HEK293 (cell line): ENCODE results near the gene P2RY2.

Source experiments
- CTCF ChIA-PET: fragments of 350-600 bp; formaldehyde crosslinking; extraction: SDS; loops from one replicate; lab custom pipeline; 2021; ENCODE audit warnings: antibody characterized with exemption; lab: Yijun Ruan, JAX
- POLR2A ChIA-PET: fragments of 300-600 bp; formaldehyde crosslinking; extraction: SDS; loops from one replicate; lab custom pipeline; 2020; ENCODE audit warnings: antibody characterized with exemption, inconsistent platforms; lab: Yijun Ruan, JAX
- H3K27ac ChIP-seq: fragments of 200-500 bp; sonication (Bioruptor generic); 2 replicates; pipeline ENCODE4 v1.5.1; 2014; ENCODE audit warnings: low read depth, low read length, control low read depth, inconsistent platforms; ENCODE audit errors: extremely low read depth
- H3K36me3 ChIP-seq, 2 experiments: fragments of 200-500 bp in 1 of 2; sonication (Bioruptor generic) in 1 of 2; 1 replicate in 1 of 2; 2 replicates in 1 of 2; pipeline ENCODE4 v1.5.1; 2014 to 2017; ENCODE audit warnings: inconsistent platforms in 2 of 2, low read length in 2 of 2; ENCODE audit not compliant: control insufficient read depth in 2 of 2, insufficient read depth in 1 of 2
- H3K4me1 ChIP-seq: fragments of 200-500 bp; sonication (Bioruptor generic); 2 replicates; pipeline ENCODE4 v1.5.1; 2014; ENCODE audit warnings: mild to moderate bottlenecking, low read length, inconsistent platforms; ENCODE audit not compliant: control insufficient read depth, insufficient read depth
- H3K4me3 ChIP-seq: 2 replicates; pipeline ENCODE4 v1.5.1; 2011; ENCODE audit warnings: low read depth, mild to moderate bottlenecking, control low read depth, low read length, moderate library complexity
- H3K9me3 ChIP-seq: fragments of 200-500 bp; sonication (Bioruptor generic); 2 replicates; pipeline ENCODE4 v1.5.1; 2014; ENCODE audit warnings: low read depth, low read length, inconsistent platforms; ENCODE audit not compliant: control insufficient read depth, insufficient read depth
- BCL11A ChIP-seq: fragments of 450-650 bp; formaldehyde crosslinking; IDR thresholded peaks from 2 replicates; pipeline ENCODE4 v1.5.1; 2016; ENCODE audit warnings: low read depth, missing biosample characterization, missing genetic modification characterization
- GLIS2 ChIP-seq: fragments of 450-650 bp; formaldehyde crosslinking; IDR thresholded peaks from 2 replicates; pipeline ENCODE4 v1.5.1; 2016; ENCODE audit warnings: missing biosample characterization, missing genetic modification characterization
- KLF1 ChIP-seq: fragments of 450-650 bp; formaldehyde crosslinking; IDR thresholded peaks from 2 replicates; pipeline ENCODE4 v1.5.1; 2016; ENCODE audit warnings: missing biosample characterization, missing genetic modification characterization
- KLF7 ChIP-seq: fragments of 450-650 bp; formaldehyde crosslinking; IDR thresholded peaks from 2 replicates; pipeline ENCODE4 v1.5.1; 2016; ENCODE audit warnings: missing biosample characterization, missing genetic modification characterization, borderline replicate concordance
- KLF9 ChIP-seq: fragments of 450-650 bp; formaldehyde crosslinking; IDR thresholded peaks from 2 replicates; pipeline ENCODE4 v1.5.1; 2016; ENCODE audit warnings: missing biosample characterization, missing genetic modification characterization, low read depth
- SP7 ChIP-seq: fragments of 450-650 bp; formaldehyde crosslinking; IDR thresholded peaks from 2 replicates; pipeline ENCODE4 v1.5.1; 2016; ENCODE audit warnings: missing biosample characterization, missing genetic modification characterization
- ZBTB17 ChIP-seq: fragments of 450-650 bp; formaldehyde crosslinking; IDR thresholded peaks from 2 replicates; pipeline ENCODE4 v1.5.1; 2016; ENCODE audit warnings: missing biosample characterization, missing genetic modification characterization
- ZBTB20 ChIP-seq: fragments of 450-650 bp; formaldehyde crosslinking; IDR thresholded peaks from 2 replicates; pipeline ENCODE4 v1.5.1; 2016; ENCODE audit warnings: missing biosample characterization, missing genetic modification characterization
- ZBTB48 ChIP-seq: fragments of 450-650 bp; formaldehyde crosslinking; IDR thresholded peaks from 2 replicates; pipeline ENCODE4 v1.5.1; 2016; ENCODE audit warnings: missing biosample characterization, missing genetic modification characterization
- ZBTB8A ChIP-seq: fragments of 450-650 bp; formaldehyde crosslinking; IDR thresholded peaks from 2 replicates; pipeline ENCODE4 v1.5.1; 2016; ENCODE audit warnings: missing biosample characterization, missing genetic modification characterization
- ZEB2 ChIP-seq: fragments of 450-650 bp; formaldehyde crosslinking; IDR thresholded peaks from 2 replicates; pipeline ENCODE4 v1.5.1; 2016; ENCODE audit warnings: missing biosample characterization, missing genetic modification characterization
- ZNF223 ChIP-seq: fragments of 450-650 bp; formaldehyde crosslinking; IDR thresholded peaks from 2 replicates; pipeline ENCODE4 v1.5.1; 2016; ENCODE audit warnings: missing biosample characterization, missing genetic modification characterization
- ZNF335 ChIP-seq: fragments of 450-650 bp; formaldehyde crosslinking; conservative IDR thresholded peaks from 2 replicates; pipeline ENCODE4 v1.5.1; 2016; ENCODE audit warnings: missing biosample characterization, missing genetic modification characterization
- ZNF341 ChIP-seq: fragments of 450-650 bp; formaldehyde crosslinking; IDR thresholded peaks from 2 replicates; pipeline ENCODE4; 2016; ENCODE audit warnings: low read depth, missing biosample characterization, missing genetic modification characterization
- ZNF391 ChIP-seq: fragments of 450-650 bp; formaldehyde crosslinking; IDR thresholded peaks from 2 replicates; pipeline ENCODE4 v1.5.1; 2016; ENCODE audit warnings: low read depth, missing biosample characterization, missing genetic modification characterization, borderline replicate concordance
- ZNF394 ChIP-seq: fragments of 450-650 bp; formaldehyde crosslinking; IDR thresholded peaks from 2 replicates; pipeline ENCODE4 v1.5.1; 2016; ENCODE audit warnings: missing biosample characterization, missing genetic modification characterization, mild to moderate bottlenecking, moderate library complexity, borderline replicate concordance
- ZNF416 ChIP-seq: fragments of 450-650 bp; formaldehyde crosslinking; IDR thresholded peaks from 2 replicates; pipeline ENCODE4 v1.5.1; 2016; ENCODE audit warnings: missing biosample characterization, missing genetic modification characterization
- ZNF501 ChIP-seq: fragments of 450-650 bp; formaldehyde crosslinking; IDR thresholded peaks from 2 replicates; pipeline ENCODE4 v1.5.1; 2016; ENCODE audit warnings: missing biosample characterization, missing genetic modification characterization
- ZNF658 ChIP-seq: fragments of 450-650 bp; formaldehyde crosslinking; IDR thresholded peaks from 2 replicates; pipeline ENCODE4; 2016; ENCODE audit warnings: missing biosample characterization, missing genetic modification characterization
- ZNF747 ChIP-seq: fragments of 450-650 bp; formaldehyde crosslinking; IDR thresholded peaks from 2 replicates; pipeline ENCODE4 v1.5.1; 2016; ENCODE audit warnings: missing biosample characterization, missing genetic modification characterization
- ZNF777 ChIP-seq: fragments of 450-650 bp; formaldehyde crosslinking; IDR thresholded peaks from 2 replicates; pipeline ENCODE4 v1.5.1; 2017; ENCODE audit warnings: missing biosample characterization, missing genetic modification characterization, borderline replicate concordance
- ZXDB ChIP-seq: fragments of 450-650 bp; formaldehyde crosslinking; IDR thresholded peaks from 2 replicates; pipeline ENCODE4 v1.5.1; 2016; ENCODE audit warnings: missing biosample characterization, missing genetic modification characterization
- TF ChIP-seq, protein P1 (sequence below): fragments of 450-650 bp; formaldehyde crosslinking; IDR thresholded peaks from 2 replicates; pipeline ENCODE4 v1.5.1; 2016; ENCODE audit warnings: missing biosample characterization, missing genetic modification characterization
- TF ChIP-seq, protein P2 (sequence below): fragments of 450-650 bp; formaldehyde crosslinking; IDR thresholded peaks from 2 replicates; pipeline ENCODE4 v1.5.1; 2016; ENCODE audit warnings: missing biosample characterization, missing genetic modification characterization
- TF ChIP-seq, protein P3 (sequence below): fragments of 450-650 bp; formaldehyde crosslinking; IDR thresholded peaks from 2 replicates; pipeline ENCODE4 v1.5.1; 2016; ENCODE audit warnings: missing biosample characterization, missing genetic modification characterization, borderline replicate concordance
- TF ChIP-seq, protein P4 (sequence below): fragments of 450-650 bp; formaldehyde crosslinking; IDR thresholded peaks from 2 replicates; pipeline ENCODE4 v1.5.1; 2016; ENCODE audit warnings: missing biosample characterization, missing genetic modification characterization
- TF ChIP-seq, protein P5 (sequence below): fragments of 450-650 bp; formaldehyde crosslinking; optimal IDR thresholded peaks from 2 replicates; pipeline ENCODE3; 2016; ENCODE audit warnings: missing biosample characterization, mild to moderate bottlenecking, missing genetic modification characterization
- TF ChIP-seq, protein P6 (sequence below): fragments of 450-650 bp; formaldehyde crosslinking; IDR thresholded peaks from 2 replicates; pipeline ENCODE4 v1.5.1; 2016; ENCODE audit warnings: missing biosample characterization, missing genetic modification characterization

Gene P2RY2

DNA sequence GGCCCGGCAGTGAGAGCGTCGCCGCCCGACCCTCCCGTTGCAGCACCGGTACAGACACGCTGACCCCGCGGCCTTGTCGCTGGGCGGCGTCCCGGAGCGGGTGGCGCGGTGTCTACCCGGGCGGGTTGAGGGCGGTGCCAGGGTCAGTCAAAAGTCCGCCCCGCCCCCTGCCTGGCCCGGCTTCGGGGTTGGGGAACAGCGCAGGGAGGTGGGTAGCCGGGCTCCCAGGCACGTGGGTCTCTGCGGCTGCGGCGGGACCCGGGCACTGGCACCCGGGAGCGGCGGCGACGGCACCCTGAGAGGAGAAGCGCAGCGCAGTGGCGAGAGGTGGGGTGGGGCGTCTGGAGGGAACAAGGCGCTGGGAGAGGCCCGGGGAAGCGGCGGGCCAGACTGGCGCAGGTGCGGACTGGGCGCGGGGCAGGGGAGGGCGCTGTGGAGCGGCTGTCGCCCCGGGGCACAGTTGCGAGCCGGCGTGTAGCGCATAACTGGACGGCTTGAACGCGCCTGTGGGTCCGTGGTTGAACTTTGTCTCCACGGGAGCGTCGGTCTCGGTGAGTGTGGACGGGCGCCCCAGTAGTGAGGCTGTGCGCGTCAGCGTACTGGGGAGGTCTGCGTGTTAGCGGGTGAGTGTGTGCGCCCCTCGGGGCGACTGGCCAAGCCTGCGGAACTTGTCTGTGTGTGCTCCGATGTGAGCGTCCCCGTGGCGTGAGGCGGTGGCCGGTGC lies at the start of gene P2RY2:
P2RY2 (plus strand) TSS at position 176 of the 724 bp plus-strand sequence. CDS start 15,879 bp downstream, outside the sequence.
- Histone ChIP-seq H3K9me3 (no peaks in the 10 kb centered on the region), H3K4me3 (peak within 1 kb of the TSS; percentile 41), H3K27ac (no peak within 1 kb of the TSS; the same call in 1 of the 2 replicates), H3K36me3 (no peaks in the 10 kb centered on the region), H3K4me1 (no peaks in the 10 kb centered on the region)
- ChIA-PET POLR2A (no interaction called here), CTCF (interaction anchor here (0.6 to 2.8 kb wide), 6 partner anchors 11 to 32 kb away, joined by 3 to 8 read pairs (median 4); no protein-coding TSS in a partner anchor)
- peak; percentile 94 for TF ChIP-seq KLF1 (tag by site-specific recombination)
- TF ChIP-seq ZEB2 (tag by site-specific recombination), result 0 out of 2 replicates have a peak, but pooled peaks have one; percentile 38
- no peak for TF ChIP-seq ZNF747 (tag by site-specific recombination)
- TF ChIP-seq ZBTB20, result peak; percentile 97
- TF ChIP-seq ZBTB48, result 0 out of 2 replicates have a peak, but pooled peaks have one; percentile 35
- peak; percentile 78 for TF ChIP-seq GLIS2 (tag by site-specific recombination)
- TF ChIP-seq, protein P1, sequence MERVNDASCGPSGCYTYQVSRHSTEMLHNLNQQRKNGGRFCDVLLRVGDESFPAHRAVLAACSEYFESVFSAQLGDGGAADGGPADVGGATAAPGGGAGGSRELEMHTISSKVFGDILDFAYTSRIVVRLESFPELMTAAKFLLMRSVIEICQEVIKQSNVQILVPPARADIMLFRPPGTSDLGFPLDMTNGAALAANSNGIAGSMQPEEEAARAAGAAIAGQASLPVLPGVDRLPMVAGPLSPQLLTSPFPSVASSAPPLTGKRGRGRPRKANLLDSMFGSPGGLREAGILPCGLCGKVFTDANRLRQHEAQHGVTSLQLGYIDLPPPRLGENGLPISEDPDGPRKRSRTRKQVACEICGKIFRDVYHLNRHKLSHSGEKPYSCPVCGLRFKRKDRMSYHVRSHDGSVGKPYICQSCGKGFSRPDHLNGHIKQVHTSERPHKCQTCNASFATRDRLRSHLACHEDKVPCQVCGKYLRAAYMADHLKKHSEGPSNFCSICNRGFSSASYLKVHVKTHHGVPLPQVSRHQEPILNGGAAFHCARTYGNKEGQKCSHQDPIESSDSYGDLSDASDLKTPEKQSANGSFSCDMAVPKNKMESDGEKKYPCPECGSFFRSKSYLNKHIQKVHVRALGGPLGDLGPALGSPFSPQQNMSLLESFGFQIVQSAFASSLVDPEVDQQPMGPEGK (tag by site-specific recombination), result peak; percentile 61
- peak; percentile 36; the same call in 1 of the 2 replicates for TF ChIP-seq SP7 (tag by site-specific recombination)
- peak; percentile 80 for TF ChIP-seq ZBTB8A (tag by site-specific recombination)
- TF ChIP-seq ZNF341 (tag by site-specific recombination), result peak; percentile 72
- TF ChIP-seq, protein P2, sequence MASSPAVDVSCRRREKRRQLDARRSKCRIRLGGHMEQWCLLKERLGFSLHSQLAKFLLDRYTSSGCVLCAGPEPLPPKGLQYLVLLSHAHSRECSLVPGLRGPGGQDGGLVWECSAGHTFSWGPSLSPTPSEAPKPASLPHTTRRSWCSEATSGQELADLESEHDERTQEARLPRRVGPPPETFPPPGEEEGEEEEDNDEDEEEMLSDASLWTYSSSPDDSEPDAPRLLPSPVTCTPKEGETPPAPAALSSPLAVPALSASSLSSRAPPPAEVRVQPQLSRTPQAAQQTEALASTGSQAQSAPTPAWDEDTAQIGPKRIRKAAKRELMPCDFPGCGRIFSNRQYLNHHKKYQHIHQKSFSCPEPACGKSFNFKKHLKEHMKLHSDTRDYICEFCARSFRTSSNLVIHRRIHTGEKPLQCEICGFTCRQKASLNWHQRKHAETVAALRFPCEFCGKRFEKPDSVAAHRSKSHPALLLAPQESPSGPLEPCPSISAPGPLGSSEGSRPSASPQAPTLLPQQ, result peak; percentile 63
- TF ChIP-seq, protein P3, sequence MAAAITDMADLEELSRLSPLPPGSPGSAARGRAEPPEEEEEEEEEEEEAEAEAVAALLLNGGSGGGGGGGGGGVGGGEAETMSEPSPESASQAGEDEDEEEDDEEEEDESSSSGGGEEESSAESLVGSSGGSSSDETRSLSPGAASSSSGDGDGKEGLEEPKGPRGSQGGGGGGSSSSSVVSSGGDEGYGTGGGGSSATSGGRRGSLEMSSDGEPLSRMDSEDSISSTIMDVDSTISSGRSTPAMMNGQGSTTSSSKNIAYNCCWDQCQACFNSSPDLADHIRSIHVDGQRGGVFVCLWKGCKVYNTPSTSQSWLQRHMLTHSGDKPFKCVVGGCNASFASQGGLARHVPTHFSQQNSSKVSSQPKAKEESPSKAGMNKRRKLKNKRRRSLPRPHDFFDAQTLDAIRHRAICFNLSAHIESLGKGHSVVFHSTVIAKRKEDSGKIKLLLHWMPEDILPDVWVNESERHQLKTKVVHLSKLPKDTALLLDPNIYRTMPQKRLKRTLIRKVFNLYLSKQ, result no peak
- TF ChIP-seq ZBTB17 (tag by site-specific recombination), result 0 out of 2 replicates have a peak, but pooled peaks have one; percentile 20
- peak; percentile 57; the same call in 1 of the 2 replicates for TF ChIP-seq ZNF394 (tag by site-specific recombination)
- TF ChIP-seq ZXDB (tag by site-specific recombination), result 0 out of 2 replicates have a peak, but pooled peaks have one; percentile 39
- TF ChIP-seq ZNF391, result no peak
- peak; percentile 42; the same call in 1 of the 2 replicates for TF ChIP-seq ZNF501 (tag by site-specific recombination)
- no peak for TF ChIP-seq ZNF658 (tag by site-specific recombination)
- TF ChIP-seq, protein P4, sequence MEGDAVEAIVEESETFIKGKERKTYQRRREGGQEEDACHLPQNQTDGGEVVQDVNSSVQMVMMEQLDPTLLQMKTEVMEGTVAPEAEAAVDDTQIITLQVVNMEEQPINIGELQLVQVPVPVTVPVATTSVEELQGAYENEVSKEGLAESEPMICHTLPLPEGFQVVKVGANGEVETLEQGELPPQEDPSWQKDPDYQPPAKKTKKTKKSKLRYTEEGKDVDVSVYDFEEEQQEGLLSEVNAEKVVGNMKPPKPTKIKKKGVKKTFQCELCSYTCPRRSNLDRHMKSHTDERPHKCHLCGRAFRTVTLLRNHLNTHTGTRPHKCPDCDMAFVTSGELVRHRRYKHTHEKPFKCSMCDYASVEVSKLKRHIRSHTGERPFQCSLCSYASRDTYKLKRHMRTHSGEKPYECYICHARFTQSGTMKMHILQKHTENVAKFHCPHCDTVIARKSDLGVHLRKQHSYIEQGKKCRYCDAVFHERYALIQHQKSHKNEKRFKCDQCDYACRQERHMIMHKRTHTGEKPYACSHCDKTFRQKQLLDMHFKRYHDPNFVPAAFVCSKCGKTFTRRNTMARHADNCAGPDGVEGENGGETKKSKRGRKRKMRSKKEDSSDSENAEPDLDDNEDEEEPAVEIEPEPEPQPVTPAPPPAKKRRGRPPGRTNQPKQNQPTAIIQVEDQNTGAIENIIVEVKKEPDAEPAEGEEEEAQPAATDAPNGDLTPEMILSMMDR (tag by site-specific recombination), result peak; percentile 76
- 0 out of 2 replicates have a peak, but pooled peaks have one; percentile 28 for TF ChIP-seq ZNF777 (tag by site-specific recombination)
- TF ChIP-seq KLF9 (tag by site-specific recombination), result peak; percentile 56; the same call in 1 of the 2 replicates
- no peak for TF ChIP-seq ZNF223 (tag by site-specific recombination)
- TF ChIP-seq KLF7 (tag by site-specific recombination), result peak; percentile 20; the same call in 1 of the 2 replicates
- TF ChIP-seq, protein P5, sequence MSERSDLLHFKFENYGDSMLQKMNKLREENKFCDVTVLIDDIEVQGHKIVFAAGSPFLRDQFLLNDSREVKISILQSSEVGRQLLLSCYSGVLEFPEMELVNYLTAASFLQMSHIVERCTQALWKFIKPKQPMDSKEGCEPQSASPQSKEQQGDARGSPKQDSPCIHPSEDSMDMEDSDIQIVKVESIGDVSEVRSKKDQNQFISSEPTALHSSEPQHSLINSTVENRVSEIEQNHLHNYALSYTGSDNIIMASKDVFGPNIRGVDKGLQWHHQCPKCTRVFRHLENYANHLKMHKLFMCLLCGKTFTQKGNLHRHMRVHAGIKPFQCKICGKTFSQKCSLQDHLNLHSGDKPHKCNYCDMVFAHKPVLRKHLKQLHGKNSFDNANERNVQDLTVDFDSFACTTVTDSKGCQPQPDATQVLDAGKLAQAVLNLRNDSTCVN (tag by site-specific recombination), result peak; percentile 66
- no peak for TF ChIP-seq ZNF416
- no peak for TF ChIP-seq BCL11A (tag by site-specific recombination)
- peak; percentile 59 for TF ChIP-seq ZNF335 (tag by site-specific recombination)
- TF ChIP-seq, protein P6, sequence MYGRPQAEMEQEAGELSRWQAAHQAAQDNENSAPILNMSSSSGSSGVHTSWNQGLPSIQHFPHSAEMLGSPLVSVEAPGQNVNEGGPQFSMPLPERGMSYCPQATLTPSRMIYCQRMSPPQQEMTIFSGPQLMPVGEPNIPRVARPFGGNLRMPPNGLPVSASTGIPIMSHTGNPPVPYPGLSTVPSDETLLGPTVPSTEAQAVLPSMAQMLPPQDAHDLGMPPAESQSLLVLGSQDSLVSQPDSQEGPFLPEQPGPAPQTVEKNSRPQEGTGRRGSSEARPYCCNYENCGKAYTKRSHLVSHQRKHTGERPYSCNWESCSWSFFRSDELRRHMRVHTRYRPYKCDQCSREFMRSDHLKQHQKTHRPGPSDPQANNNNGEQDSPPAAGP (tag by site-specific recombination), result 0 out of 2 replicates have a peak, but pooled peaks have one; percentile 26
